ENCODE data around the gene SLC31A2.
"Not testable (repeated sequence)": the region's sequence is repeated elsewhere in the genome, so short reads cannot be mapped to it uniquely, and the experiment has no call there.

The SLC31A2 gene

GRCh38 chr9:113150670-113151611 lies at the start of gene SLC31A2:
Gene SLC31A2, plus strand, starts transcription at chr9:113151007. Its CDS starts 68 bp downstream, at chr9:113151075.
- Histone ChIP-seq H3K36me3 (ENCODE audit: insufficient read depth, insufficient read length, low read length) (no peaks in the 10 kb centered on the region), H3K4me3 (ENCODE audit: insufficient read length, low read depth) (peak within 1 kb of the TSS; percentile 71), H3K9me3 (ENCODE audit: insufficient read depth, low read length) (no peaks in the 10 kb centered on the region), H3K9ac (ENCODE audit: insufficient read length, low read depth) (peak within 1 kb of the TSS; percentile 77), H3K4me1 (ENCODE audit: insufficient read depth, insufficient read length) (peaks cover 1% of the 10 kb centered on the region), H3K27me3 (ENCODE audit: insufficient read depth, insufficient read length) (peaks cover 21% of the 10 kb centered on the region)
- peak; percentile 77 for DNase-seq (ENCODE audit: low read depth, low spot score)
- TF ChIP-seq YY1 (IDR thresholded peaks at IDR 0.05; ENCODE audit: insufficient read depth, insufficient read length) = no peak
- TF ChIP-seq SUZ12 (IDR thresholded peaks at IDR 0.05; ENCODE audit: extremely low read depth, insufficient read depth, insufficient read length) = no peak
- no peak for TF ChIP-seq ZNF274 (IDR thresholded peaks at IDR 0.05; ENCODE audit: low read depth, low read length)

GRCh38 chr9:113105345-113105744 lies 45.5 kb upstream of the SLC31A2 start:
- not testable (repeated sequence) for DNase-seq (ENCODE audit: low read depth, low spot score); H3K9me3 ChIP-seq (ENCODE audit: insufficient read depth, low read length); H3K4me1 ChIP-seq (ENCODE audit: insufficient read depth, insufficient read length); H3K4me3 ChIP-seq (ENCODE audit: insufficient read length, low read depth); H3K36me3 ChIP-seq (ENCODE audit: insufficient read depth, insufficient read length, low read length); H3K9ac ChIP-seq (ENCODE audit: insufficient read length, low read depth)
- H3K27me3 ChIP-seq (ENCODE audit: insufficient read depth, insufficient read length) = peaks cover 45% of the 10 kb centered on the region

- H3K9ac ChIP-seq (ENCODE audit: insufficient read length, low read depth); H3K36me3 ChIP-seq (ENCODE audit: insufficient read depth, insufficient read length, low read length); H3K27me3 ChIP-seq (ENCODE audit: insufficient read depth, insufficient read length); H3K4me1 ChIP-seq (ENCODE audit: insufficient read depth, insufficient read length); H3K4me3 ChIP-seq (ENCODE audit: insufficient read length, low read depth); DNase-seq (ENCODE audit: low read depth, low spot score): not testable (repeated sequence)
- peaks cover 14% of the 10 kb centered on the region for H3K9me3 ChIP-seq (ENCODE audit: insufficient read depth, low read length)
Observed at GRCh38 chr9:113111065-113111951, 39.5 kb upstream of the SLC31A2 start.

- H3K9me3 ChIP-seq (ENCODE audit: insufficient read depth, low read length) = peaks cover 14% of the 10 kb centered on the region
- not testable (repeated sequence) for DNase-seq (ENCODE audit: low read depth, low spot score); H3K27me3 ChIP-seq (ENCODE audit: insufficient read depth, insufficient read length); H3K9ac ChIP-seq (ENCODE audit: insufficient read length, low read depth); H3K4me3 ChIP-seq (ENCODE audit: insufficient read length, low read depth); H3K36me3 ChIP-seq (ENCODE audit: insufficient read depth, insufficient read length, low read length); H3K4me1 ChIP-seq (ENCODE audit: insufficient read depth, insufficient read length)
Observed at GRCh38 chr9:113112706-113113510, 37.9 kb upstream of the SLC31A2 start.

- not testable (repeated sequence) for H3K9me3 ChIP-seq (ENCODE audit: insufficient read depth, low read length); DNase-seq (ENCODE audit: low read depth, low spot score); H3K4me3 ChIP-seq (ENCODE audit: insufficient read length, low read depth); H3K9ac ChIP-seq (ENCODE audit: insufficient read length, low read depth); H3K4me1 ChIP-seq (ENCODE audit: insufficient read depth, insufficient read length); H3K36me3 ChIP-seq (ENCODE audit: insufficient read depth, insufficient read length, low read length)
- H3K27me3 ChIP-seq (ENCODE audit: insufficient read depth, insufficient read length) = peaks cover 24% of the 10 kb centered on the region
Observed at GRCh38 chr9:113118829-113119228, 32.0 kb upstream of the SLC31A2 start.

- Histone ChIP-seq H3K27me3 (ENCODE audit: insufficient read depth, insufficient read length) (peaks cover 79% of the 10 kb centered on the region), H3K4me1 (ENCODE audit: insufficient read depth, insufficient read length) (no peaks in the 10 kb centered on the region), H3K4me3 (ENCODE audit: insufficient read length, low read depth) (no peak overlapping the region), H3K9me3 (ENCODE audit: insufficient read depth, low read length) (no peaks in the 10 kb centered on the region), H3K9ac (ENCODE audit: insufficient read length, low read depth) (no peak overlapping the region), H3K36me3 (ENCODE audit: insufficient read depth, insufficient read length, low read length) (no peaks in the 10 kb centered on the region)
- DNase-seq (ENCODE audit: low read depth, low spot score) = no peak
- TF ChIP-seq SUZ12 (IDR thresholded peaks at IDR 0.05; ENCODE audit: extremely low read depth, insufficient read depth, insufficient read length) (no peak), ZNF274 (IDR thresholded peaks at IDR 0.05; ENCODE audit: low read depth, low read length) (no peak), YY1 (IDR thresholded peaks at IDR 0.05; ENCODE audit: insufficient read depth, insufficient read length) (no peak)
Observed at GRCh38 chr9:113125386-113126035, 25.3 kb upstream of the SLC31A2 start.

GRCh38 chr9:113129466-113129865 lies 21.3 kb upstream of the SLC31A2 start:
- H3K4me3 ChIP-seq (ENCODE audit: insufficient read length, low read depth) = no peak overlapping the region
- H3K36me3 ChIP-seq (ENCODE audit: insufficient read depth, insufficient read length, low read length) = no peaks in the 10 kb centered on the region
- no peaks in the 10 kb centered on the region for H3K4me1 ChIP-seq (ENCODE audit: insufficient read depth, insufficient read length)
- H3K9me3 ChIP-seq (ENCODE audit: insufficient read depth, low read length) = no peaks in the 10 kb centered on the region
- no peak for DNase-seq (ENCODE audit: low read depth, low spot score)
- no peak overlapping the region for H3K9ac ChIP-seq (ENCODE audit: insufficient read length, low read depth)
- TF ChIP-seq YY1 (IDR thresholded peaks at IDR 0.05; ENCODE audit: insufficient read depth, insufficient read length) (no peak), SUZ12 (IDR thresholded peaks at IDR 0.05; ENCODE audit: extremely low read depth, insufficient read depth, insufficient read length) (no peak), ZNF274 (IDR thresholded peaks at IDR 0.05; ENCODE audit: low read depth, low read length) (no peak)
- H3K27me3 ChIP-seq (ENCODE audit: insufficient read depth, insufficient read length) = peaks cover 77% of the 10 kb centered on the region

All from NT2/D1 (cell line).